ENCODE measurements around the gene LAYN.

The LAYN gene

DNA sequence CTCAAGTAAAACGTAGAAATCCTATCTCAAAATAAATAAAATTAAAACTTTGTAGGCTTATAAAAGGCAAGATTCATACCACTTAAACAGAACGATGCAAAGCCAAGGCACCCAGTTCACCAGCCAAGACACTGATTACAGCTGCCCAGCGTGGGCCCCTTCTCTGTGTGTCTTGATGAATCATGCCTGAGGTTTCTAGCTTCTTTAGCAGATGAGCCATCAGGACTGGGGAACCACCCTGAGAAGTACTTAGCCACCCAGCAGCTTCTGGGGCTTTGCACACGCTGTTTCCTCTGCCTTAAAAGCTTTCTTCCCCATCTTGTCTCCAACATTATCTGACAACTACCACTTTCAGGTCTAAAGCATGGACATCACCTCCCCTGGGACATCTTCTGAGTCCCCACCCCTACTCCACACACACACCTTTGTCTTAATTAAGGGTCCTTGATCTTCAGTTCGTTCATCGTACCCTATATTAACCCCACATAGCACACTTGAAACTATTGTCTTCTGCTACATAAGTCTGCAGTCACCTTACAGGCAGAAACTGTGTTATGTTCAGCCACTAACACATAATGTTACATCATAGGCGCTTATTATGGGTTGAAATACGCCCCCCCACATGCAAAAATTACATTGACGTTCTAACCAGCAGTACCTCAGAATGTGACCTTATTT, 8.7 kb upstream of the LAYN start:
- no peak for DNase-seq

DNA sequence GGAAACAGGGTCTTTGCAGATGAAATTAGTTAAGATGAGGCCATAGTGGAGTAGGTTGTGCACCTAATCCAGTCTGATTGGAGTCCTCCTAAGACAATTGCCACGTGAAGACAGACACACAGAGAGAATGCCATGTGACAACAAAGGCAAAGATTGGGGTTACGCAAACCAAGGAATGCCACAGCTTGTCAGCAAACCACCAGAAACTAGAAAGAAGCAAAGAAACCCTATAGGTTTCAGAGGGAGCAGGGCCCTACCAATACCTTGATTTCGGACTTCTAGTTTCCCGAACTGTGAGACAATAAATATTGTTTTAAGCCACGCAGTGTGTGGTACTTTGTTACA, 8.2 kb upstream of the LAYN start:
- DNase-seq, result no peak

DNA sequence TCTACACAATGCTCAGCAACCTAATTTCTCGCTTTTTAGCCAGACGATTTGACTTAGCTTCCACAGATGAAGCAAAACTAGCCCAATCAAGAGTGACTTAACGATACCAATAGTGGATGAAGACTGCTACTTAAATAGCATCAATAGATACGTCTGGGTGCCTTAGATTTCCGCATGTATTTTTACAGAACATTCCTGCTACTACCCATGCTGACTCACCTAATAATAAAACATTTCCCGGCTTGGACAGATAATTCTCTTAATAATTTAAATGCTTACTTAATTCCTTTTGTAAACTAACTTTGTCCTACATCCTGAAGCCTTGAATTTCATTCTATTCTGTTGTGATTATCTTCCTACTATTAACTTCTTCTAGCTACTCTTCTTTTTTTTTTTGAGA, 5.2 kb upstream of the LAYN start:
- no peak for DNase-seq

DNA sequence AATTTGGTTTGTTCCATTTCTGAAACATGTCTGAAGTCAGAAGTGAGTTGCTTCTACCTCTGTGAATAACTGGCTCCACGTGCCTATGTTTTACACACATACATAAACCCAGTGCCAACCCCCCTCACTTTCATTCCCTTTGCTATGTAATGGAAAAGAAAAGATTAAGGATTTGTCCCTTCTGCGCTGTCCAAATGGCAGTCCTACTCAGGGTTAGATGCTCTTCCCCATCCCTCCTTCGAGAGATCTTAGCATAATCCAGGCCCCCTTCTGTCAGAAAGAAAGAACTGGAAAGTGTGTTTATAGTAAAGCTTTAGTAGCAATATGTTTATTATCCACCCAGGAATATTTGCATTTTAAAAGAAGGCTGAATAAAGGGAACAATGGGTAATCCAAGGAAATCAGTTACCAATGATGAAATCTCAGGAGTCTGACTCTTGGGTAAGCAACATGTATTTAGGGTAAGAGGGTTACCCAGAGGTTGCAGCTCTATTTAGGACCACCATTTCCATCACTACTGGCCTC, 3.1 kb upstream of the LAYN start:
- DNase-seq, result no peak

GRCh38 chr11:111538407-111539114, 2.0 kb upstream of the LAYN start:
- DNase-seq, result no peak

DNA sequence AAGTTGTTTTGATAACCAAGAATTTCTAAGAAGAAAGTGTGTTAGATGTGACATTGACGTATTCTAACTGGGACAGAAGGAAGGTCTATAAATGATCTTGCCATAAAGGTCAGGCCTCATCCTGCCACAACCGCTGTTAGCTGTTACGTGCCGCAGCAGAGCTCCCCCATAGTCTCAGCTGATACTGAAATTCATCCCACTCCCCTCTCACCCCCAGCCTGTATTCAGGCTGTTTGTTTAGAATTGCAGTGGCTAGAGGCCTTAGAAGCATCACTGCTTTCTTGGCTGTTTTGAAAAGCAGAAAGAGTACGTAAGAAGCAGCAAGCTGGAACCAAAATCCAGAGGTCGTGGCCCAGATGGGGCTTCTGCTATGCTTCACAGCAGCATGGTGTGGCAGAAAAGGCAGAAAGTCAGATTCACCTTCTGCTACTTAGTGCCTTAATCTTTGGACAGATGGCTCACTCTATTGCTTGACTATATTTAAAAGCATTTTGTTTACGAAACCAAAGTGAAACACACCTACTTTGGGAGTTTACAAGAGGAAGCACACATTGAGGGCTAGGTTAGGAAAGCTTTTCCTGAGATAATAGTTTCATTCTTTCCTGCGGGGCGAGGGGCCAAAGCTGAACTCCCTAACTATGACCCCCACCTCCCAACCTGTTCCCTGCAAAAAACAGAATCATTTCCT, 950 bp upstream of the LAYN start:
- DNase-seq, result no peak

- no peak for DNase-seq
These were observed 375 bp downstream of the LAYN start for GRCh38 chr11:111540937-111541253.

DNA sequence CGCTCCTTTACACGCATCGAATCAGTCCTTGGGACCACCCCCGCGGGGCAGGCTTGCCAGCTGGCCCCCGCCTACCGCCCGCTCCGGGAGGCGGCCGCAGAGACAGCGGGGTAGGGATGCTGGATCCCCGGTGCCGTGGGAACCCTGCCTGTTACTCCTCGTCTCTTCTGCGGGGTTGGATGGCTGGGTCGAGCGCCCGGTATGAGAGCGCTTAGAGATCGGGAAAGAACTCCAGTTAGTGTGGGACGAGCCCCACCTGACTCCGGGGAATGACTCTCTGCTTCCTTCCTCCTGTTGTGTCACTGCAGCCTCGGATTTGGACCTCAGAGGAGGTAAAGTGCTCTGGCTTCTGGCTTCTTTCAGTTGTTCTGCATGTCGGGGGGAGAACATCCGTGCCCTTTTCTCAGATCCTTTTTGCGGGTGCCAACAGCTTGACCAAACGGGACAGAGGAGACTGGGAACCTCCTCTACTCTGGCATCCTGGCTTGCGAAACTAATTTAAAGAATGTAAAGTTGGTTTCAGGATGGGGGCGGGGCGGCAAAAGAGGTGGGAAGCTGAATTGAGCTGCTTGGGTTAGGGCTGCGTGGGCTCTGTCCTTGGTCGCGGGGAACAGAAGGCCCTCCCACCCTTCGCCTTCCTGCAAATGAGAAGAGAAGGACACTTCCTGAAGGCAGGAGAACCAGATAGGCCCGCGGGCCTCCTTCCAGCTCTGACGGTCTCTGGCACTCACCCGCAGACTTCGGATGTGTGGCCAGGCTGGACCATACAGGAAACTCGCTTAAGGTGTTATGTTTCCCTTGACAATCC, 938 bp downstream of the LAYN start:
- peak; percentile 81 for DNase-seq

GRCh38 chr11:111542606-111543275, 2.2 kb downstream of the LAYN start:
- no peak for DNase-seq

- no peak for DNase-seq
These were observed 8.0 kb downstream of the LAYN start for GRCh38 chr11:111548525-111548924.

DNA sequence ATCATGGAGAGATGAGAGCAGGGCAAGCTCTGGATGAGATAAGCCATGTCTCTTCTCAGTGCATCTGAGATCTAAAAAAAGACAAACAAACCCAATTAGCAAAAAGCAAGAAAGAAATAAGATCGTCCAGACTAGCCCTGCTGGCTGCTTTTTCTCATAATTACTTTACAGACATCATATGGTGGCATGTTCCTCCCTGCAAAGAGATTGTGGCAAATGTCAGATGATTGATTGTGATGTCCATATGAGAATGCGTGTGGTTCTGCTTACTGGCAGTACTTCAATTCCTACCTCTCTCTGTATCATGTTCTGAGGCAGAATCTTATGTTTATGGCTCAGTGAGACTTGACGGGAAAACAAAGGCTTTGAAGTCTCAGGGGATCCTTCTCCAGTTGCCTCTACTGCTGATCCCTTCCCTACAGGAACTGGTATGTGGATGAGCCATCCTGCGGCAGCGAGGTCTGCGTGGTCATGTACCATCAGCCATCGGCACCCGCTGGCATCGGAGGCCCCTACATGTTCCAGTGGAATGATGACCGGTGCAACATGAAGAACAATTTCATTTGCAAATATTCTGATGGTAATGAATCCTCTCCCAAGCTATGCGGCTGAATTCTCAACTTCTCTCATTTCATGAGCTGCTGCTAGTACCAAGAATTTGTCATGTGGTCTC, 8.8 kb downstream of the LAYN start:
- DNase-seq, result no peak

GRCh38 chr11:111549869-111550203, 9.3 kb downstream of the LAYN start:
- no peak for DNase-seq

DNA sequence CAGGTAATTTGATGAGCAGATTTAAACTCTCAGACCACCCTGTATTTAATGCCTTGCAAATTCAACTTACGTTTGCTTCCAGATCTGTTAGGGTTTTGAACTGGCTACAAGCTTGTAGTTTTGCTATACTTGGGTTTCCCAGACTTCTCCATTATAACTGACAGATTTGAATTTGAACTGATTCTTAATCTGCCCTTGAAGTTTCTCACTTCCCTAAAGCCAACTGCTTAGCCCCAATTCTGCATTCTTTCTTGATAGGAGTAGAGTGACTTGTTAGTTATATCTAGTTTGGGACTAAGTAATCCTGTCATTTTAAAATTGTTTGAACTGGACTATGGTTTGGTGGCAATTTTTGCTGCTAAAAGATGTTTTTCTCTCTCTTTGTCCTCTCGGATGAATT, 9.7 kb downstream of the LAYN start:
- no peak for DNase-seq

DNA sequence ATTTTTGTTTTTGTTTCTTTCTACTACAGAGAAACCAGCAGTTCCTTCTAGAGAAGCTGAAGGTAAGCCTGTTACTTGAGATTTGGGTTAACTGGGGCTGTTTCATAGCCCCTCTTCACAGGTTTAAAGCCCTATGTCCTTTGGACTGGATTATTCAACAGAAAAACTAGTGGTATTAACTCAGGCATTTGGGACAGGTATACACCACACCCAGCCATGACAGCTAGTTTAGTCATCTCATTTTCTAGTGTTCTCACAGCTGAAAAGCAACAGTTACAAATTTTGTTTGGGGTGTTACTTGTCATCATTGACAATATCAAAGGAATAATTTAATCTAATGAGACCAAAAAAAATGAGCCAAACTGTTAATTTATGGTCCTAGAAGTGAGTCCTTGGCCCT, 14.0 kb downstream of the LAYN start:
- DNase-seq, result no peak

DNA sequence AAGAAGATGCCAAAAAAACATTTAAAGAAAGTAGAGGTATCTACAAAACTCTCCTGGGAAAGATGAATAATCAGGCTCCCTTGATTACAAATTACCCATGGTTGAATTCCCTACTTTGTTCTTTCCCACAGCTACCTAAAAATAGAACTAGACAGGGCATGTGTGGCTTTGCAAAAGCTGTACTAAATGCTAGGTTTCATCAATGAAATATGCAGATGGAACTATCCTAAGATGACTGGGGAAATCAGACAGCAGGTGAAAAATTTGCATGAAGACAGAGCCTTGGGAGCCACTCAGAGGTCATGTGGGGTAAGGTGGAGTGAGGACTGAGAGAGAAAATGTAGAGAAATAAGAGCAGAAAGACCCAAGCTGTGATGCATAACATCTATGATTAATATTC, 14.7 kb downstream of the LAYN start:
- DNase-seq, result no peak

- no peak for DNase-seq
These were observed 17.0 kb downstream of the LAYN start for GRCh38 chr11:111557425-111558111.

- no peak for DNase-seq
These were observed 19.4 kb downstream of the LAYN start for GRCh38 chr11:111559800-111560464.

DNA sequence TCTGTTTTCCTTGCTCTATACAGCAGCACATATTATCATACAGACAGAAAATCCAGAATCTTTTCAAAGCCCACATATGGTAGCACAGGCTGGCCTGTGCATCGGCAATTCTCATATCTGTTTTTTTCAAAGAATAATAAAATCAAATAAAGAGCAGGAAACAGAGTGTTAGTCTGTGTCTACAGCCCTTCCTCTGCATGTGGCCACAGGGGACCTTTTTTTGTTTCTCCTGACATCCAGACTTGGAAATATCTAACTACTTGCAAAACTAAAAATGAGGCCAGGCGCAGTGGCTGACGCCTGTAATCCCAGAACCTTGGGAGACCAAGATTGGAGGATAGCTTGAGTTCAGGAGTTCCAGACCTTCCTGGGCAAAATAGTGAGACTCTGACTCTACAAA, 20.3 kb downstream of the LAYN start:
- DNase-seq, result no peak

DNA sequence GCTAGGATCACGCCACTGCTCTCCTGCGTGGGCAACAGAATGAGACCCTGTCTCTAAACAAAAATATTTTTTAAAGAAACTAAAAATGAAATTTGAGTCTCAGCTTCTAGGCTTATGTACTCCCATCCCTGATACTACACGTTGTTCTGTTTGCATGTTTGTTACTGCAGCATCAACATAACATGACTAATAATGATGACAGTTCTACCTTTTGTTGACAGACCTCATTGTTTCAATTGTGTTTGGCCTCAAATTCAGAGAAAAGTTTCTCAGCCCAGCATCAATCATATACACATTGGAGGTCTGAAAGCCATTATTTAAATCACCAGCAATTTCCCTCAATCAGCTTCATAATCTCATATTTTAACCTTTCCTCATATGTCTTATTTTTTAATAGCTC, 20.8 kb downstream of the LAYN start:
- DNase-seq, result no peak

- no peak for DNase-seq
These were observed 21.3 kb downstream of the LAYN start for GRCh38 chr11:111561791-111562325.

Data from left hindlimb (tissue), 1 donor.